Adrenal gland (tissue), 5 donors: ENCODE measurements around the gene TSPO.

Source experiments
- POLR2A ChIP-seq, 2 donors: fragments of 450-650 bp; IDR thresholded peaks; one replicate each; pipeline ENCODE4 v1.6.1; 2017; ENCODE audit warnings: antibody characterized with exemption in 2 of 2, mild to moderate bottlenecking in 2 of 2, moderate library complexity in 1 of 2
- TF ChIP-seq, protein P1 (sequence below), 6 experiments: fragments of 450-650 bp in 4 of 6; fragments of 200-600 bp in 2 of 6; sonication (generic) in 1 of 6; IDR thresholded peaks; 1 replicate in 5 of 6; 2 replicates in 1 of 6; pipeline versions ENCODE4 v1.5.1 to v1.8.0; 2016 to 2021; ENCODE audit warnings: antibody characterized with exemption in 6 of 6, mild to moderate bottlenecking in 2 of 6, moderate library complexity in 1 of 6
- donor health status: DM: no; HTN: no; CAD: no.

DNA sequence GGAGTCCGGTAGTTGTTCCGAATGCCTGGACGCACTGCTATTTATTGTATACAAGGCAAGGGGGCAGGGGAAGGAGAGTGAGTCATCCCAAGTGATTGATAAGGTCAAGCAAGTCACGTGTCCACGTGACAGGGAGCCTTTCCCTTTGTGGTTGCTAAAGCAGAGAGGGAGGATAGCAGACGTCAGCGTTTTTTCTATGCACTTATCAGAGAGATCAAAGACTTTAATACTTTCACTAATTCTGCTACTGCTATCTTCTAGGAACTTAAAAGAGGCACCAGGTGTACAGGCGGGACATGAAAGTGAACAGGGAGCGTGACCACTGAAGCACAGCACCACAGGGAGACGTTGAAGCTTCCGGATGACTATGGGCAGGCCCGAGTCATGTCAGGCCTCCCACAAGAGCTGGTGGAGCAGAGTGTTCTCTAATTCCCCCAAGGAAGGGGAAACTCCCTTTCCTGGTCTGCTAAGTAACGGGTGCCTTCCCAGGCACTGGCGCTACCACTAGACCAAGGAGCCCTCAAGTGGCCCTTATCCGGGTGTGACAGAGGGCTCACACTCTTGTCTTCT lies 47.2 kb upstream of the TSPO start:
- TF ChIP-seq POLR2A (IDR thresholded peaks at IDR 0.05) = peak in 1 of 2 donors; percentile 50
- TF ChIP-seq, protein P1, sequence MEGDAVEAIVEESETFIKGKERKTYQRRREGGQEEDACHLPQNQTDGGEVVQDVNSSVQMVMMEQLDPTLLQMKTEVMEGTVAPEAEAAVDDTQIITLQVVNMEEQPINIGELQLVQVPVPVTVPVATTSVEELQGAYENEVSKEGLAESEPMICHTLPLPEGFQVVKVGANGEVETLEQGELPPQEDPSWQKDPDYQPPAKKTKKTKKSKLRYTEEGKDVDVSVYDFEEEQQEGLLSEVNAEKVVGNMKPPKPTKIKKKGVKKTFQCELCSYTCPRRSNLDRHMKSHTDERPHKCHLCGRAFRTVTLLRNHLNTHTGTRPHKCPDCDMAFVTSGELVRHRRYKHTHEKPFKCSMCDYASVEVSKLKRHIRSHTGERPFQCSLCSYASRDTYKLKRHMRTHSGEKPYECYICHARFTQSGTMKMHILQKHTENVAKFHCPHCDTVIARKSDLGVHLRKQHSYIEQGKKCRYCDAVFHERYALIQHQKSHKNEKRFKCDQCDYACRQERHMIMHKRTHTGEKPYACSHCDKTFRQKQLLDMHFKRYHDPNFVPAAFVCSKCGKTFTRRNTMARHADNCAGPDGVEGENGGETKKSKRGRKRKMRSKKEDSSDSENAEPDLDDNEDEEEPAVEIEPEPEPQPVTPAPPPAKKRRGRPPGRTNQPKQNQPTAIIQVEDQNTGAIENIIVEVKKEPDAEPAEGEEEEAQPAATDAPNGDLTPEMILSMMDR (IDR thresholded peaks at IDR 0.05) = peak in 1 of 6 experiments; percentile 3
